Astrocyte (in vitro differentiated cells and primary cell): ENCODE data around the gene MAS1. TPM values are rescaled to one million over a fixed set of nuclear protein-coding genes. Genes with fewer than 3 reads are reported as not detected.

ENCODE experiments used
- total RNA-seq: library from RNA; stranded (reverse); gene quantifications from 2 replicates; pipeline ENCODE4 v1.2.1, GENCODE V29; 2021

The MAS1 gene
- total RNA-seq, 1 donor from 2014 or later = not detected

Other genes starting within 250 kb of the MAS1 start
- gene SOD2, start 197.7 kb upstream of the MAS1 start, total RNA-seq = 55.9 and 64.0 TPM in 2 replicates
- gene WTAP, start 163.5 kb upstream of the MAS1 start, total RNA-seq = 84.7 and 93.8 TPM in 2 replicates
- 59.1 and 96.7 TPM in 2 replicates for gene ACAT2, start 128.9 kb upstream of the MAS1 start, total RNA-seq
- gene TCP1, start 101.4 kb upstream of the MAS1 start, total RNA-seq = 238 and 256 TPM in 2 replicates
- gene MRPL18, start 100.5 kb upstream of the MAS1 start, total RNA-seq = 64.6 and 69.3 TPM in 2 replicates
- 0.11 TPM in 1 of 2 replicates, not detected in the other for gene PNLDC1, start 90.7 kb upstream of the MAS1 start, total RNA-seq
- 172 and 173 TPM in 2 replicates for gene IGF2R, start 78.1 kb downstream of the MAS1 start, total RNA-seq
- gene SLC22A1, start 230.8 kb downstream of the MAS1 start, total RNA-seq = 2.1 and 3.2 TPM in 2 replicates